Fibroblast of lung (primary cell): ENCODE data around the gene COL6A2. TPM values are rescaled to one million over a fixed set of nuclear protein-coding genes. Genes with fewer than 3 reads are reported as not detected.
A peak's percentile ranks its signal among the peaks of the same experiment; 100 is the strongest.
"Not testable (repeated sequence)": the region's sequence is repeated elsewhere in the genome, so short reads cannot be mapped to it uniquely, and the experiment has no call there.

Source experiments
- DNase-seq, 2 donors: peaks; one replicate each; pipeline versions ENCODE4 v3.0.0 to v3.0.0-alpha.2; 2010; ENCODE audit warnings: low read depth in 2 of 2
- H2AFZ ChIP-seq: 2 replicates; pipeline ENCODE4 v1.5.1; 2012; ENCODE audit warnings: low read length, control low read depth, inconsistent platforms
- H3K27ac ChIP-seq: 2 replicates; pipeline ENCODE4 v1.5.1; 2011; ENCODE audit warnings: low read length, control low read depth; ENCODE audit not compliant: insufficient read depth
- H3K27me3 ChIP-seq: 2 replicates; pipeline ENCODE4 v1.5.1; 2011; ENCODE audit warnings: mild to moderate bottlenecking, low read length; ENCODE audit not compliant: control insufficient read depth, insufficient read depth
- H3K36me3 ChIP-seq: 2 replicates; pipeline ENCODE4 v1.5.1; 2011; ENCODE audit warnings: low read length; ENCODE audit not compliant: control insufficient read depth, insufficient read depth
- H3K4me1 ChIP-seq: 2 replicates; pipeline ENCODE4 v1.5.1; 2011; ENCODE audit warnings: low read length; ENCODE audit not compliant: control insufficient read depth, insufficient read depth; ENCODE audit errors: extremely low read depth
- H3K4me2 ChIP-seq: 2 replicates; pipeline ENCODE4 v1.5.1; 2011; ENCODE audit warnings: low read length, control low read depth; ENCODE audit not compliant: insufficient read depth; ENCODE audit errors: extremely low read depth
- H3K4me3 ChIP-seq, 4 experiments: fragments of 200-600 bp in 1 of 4; sonication (generic) in 1 of 4; replicated peaks in 1 of 4; 2 replicates each; pipeline ENCODE4 v1.5.1; 2011 to 2016; ENCODE audit warnings: low read length in 4 of 4, low read depth in 3 of 4, mild to moderate bottlenecking in 3 of 4, control low read depth in 2 of 4, inconsistent platforms in 1 of 4, mixed read lengths in 1 of 4; ENCODE audit not compliant: insufficient read depth in 1 of 4; ENCODE audit errors: control extremely low read depth in 1 of 4
- H3K79me2 ChIP-seq: 2 replicates; pipeline ENCODE4 v1.5.1; 2012; ENCODE audit warnings: mild to moderate bottlenecking, low read length, inconsistent platforms; ENCODE audit not compliant: control insufficient read depth, insufficient read depth
- H3K9ac ChIP-seq: 2 replicates; pipeline ENCODE4 v1.5.1; 2011; ENCODE audit warnings: mild to moderate bottlenecking, low read length, control low read depth; ENCODE audit not compliant: insufficient read depth
- H3K9me3 ChIP-seq: 2 replicates; pipeline ENCODE4 v1.5.1; 2012; ENCODE audit warnings: low read depth, low read length; ENCODE audit not compliant: control insufficient read depth, insufficient read depth
- H4K20me1 ChIP-seq: 2 replicates; pipeline ENCODE4 v1.5.1; 2011; ENCODE audit warnings: low read length; ENCODE audit not compliant: control insufficient read depth, insufficient read depth; ENCODE audit errors: extremely low read depth
- EZH2 ChIP-seq: IDR thresholded peaks from 2 replicates; pipeline ENCODE4 v1.5.1; 2012; ENCODE audit warnings: low read length, control low read depth, mild to moderate bottlenecking; ENCODE audit errors: missing control alignments
- polyA plus RNA-seq, 2 donors: library from polyadenylated mRNA; depleted of rRNA in 1 of 2; stranded (reverse) in 1 of 2; unstranded in 1 of 2; fragments of >200 nt; gene quantifications; 2 replicates each; pipeline ENCODE4 v1.2.1, GENCODE V29; 2011 to 2012; ENCODE audit warnings: missing spikeins in 1 of 2
- total RNA-seq: library from RNA; depleted of rRNA; stranded (reverse); fragments of >200 nt; gene quantifications from 2 replicates; pipeline ENCODE4 v1.2.1, GENCODE V29; 2014
- TF ChIP-seq, protein P1 (sequence below), 2 donors: IDR thresholded peaks in 1 of 2; conservative IDR thresholded peaks in 1 of 2; 1 replicate in 1 of 2; 2 replicates in 1 of 2; pipeline ENCODE4 v1.5.1; 2011 to 2012; ENCODE audit warnings: low read length in 2 of 2, control low read depth in 1 of 2, inconsistent platforms in 1 of 2, low read depth in 1 of 2, mild to moderate bottlenecking in 1 of 2

The COL6A2 gene
- total and polyA plus RNA-seq, 2 donors (not counting 1 experiment from before 2014, with no cell fraction given), result 702 to 782 TPM

DNA sequence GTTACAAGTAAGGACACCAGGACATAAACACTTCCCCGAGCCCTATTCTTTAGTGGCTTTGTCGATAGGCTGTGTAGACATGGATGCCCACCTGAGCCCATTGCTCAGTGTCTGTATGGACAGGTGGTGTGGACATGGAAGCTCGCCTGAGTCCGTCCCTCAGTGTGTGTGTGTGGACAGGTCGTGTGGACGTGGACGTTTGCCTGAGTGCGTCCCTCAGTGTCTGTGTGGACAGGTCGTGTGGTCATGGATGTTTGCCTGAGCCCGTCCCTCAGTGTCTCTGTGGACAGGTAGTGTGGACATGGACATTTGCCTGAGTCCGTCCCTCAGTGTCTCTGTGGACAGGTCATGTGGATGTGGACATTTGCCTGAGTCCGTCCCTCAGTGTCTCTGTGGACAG, 38.7 kb upstream of the COL6A2 start:
- H3K4me2 ChIP-seq, result no peak overlapping the region
- no peaks in the 10 kb centered on the region for H3K27me3 ChIP-seq
- no peaks in the 10 kb centered on the region for H4K20me1 ChIP-seq
- H3K79me2 ChIP-seq, result no peaks in the 10 kb centered on the region
- peak overlapping the region; percentile 6 for H3K27ac ChIP-seq
- H3K9me3 ChIP-seq, result no peaks in the 10 kb centered on the region
- peaks cover 41% of the 10 kb centered on the region for H3K4me1 ChIP-seq
- DNase-seq, result no peak
- H3K9ac ChIP-seq, result no peak overlapping the region
- H3K36me3 ChIP-seq, result no peaks in the 10 kb centered on the region
- TF ChIP-seq EZH2, result no peak
- TF ChIP-seq, protein P1, sequence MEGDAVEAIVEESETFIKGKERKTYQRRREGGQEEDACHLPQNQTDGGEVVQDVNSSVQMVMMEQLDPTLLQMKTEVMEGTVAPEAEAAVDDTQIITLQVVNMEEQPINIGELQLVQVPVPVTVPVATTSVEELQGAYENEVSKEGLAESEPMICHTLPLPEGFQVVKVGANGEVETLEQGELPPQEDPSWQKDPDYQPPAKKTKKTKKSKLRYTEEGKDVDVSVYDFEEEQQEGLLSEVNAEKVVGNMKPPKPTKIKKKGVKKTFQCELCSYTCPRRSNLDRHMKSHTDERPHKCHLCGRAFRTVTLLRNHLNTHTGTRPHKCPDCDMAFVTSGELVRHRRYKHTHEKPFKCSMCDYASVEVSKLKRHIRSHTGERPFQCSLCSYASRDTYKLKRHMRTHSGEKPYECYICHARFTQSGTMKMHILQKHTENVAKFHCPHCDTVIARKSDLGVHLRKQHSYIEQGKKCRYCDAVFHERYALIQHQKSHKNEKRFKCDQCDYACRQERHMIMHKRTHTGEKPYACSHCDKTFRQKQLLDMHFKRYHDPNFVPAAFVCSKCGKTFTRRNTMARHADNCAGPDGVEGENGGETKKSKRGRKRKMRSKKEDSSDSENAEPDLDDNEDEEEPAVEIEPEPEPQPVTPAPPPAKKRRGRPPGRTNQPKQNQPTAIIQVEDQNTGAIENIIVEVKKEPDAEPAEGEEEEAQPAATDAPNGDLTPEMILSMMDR (conservative IDR thresholded peaks at IDR 0.05 in 1 of 2, IDR thresholded peaks at IDR 0.05 in 1 of 2; ENCODE audit: low read depth in 1 of 2, low read length in 2 of 2), result no peak
- no peak overlapping the region for H2AFZ ChIP-seq
- H3K4me3 ChIP-seq, result no peak overlapping the region

DNA sequence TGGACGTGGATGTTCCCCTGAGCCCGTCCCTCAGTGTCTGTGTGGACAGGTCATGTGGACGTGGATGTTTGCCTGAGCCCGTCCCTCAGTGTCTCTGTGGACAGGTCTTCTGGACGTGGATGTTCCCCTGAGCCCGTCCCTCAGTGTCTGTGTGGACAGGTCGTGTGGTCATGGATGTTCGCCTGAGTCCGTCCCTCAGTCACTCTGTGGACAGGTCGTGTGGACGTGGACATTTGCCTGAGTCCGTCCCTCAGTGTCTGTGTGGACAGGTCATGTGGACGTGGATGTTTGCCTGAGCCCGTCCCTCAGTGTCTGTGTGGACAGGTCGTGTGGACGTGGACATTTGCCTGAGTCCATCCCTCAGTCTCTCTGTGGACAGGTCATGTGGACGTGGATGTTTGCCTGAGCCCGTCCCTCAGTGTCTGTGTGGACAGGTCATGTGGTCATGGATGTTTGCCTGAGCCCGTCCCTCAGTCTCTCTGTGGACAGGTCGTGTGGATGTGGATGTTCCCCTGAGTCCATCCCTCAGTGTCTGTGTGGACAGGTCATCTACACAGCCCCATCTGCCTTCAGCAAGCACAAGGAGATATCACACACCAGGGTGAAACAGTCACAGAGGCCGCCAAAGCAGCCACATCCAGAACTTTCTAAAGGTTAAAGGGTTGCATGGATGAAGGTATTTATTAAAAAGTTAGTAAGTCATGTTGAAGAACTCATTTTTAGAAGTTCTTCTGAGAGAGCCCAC, 38.0 kb upstream of the COL6A2 start:
- H3K36me3 ChIP-seq, DNase-seq, H3K79me2 ChIP-seq, H2AFZ ChIP-seq, H4K20me1 ChIP-seq, H3K9me3 ChIP-seq, H3K4me3 ChIP-seq, H3K27me3 ChIP-seq: not testable (repeated sequence)
- H3K27ac ChIP-seq, result peak overlapping the region; percentile 84
- H3K4me1 ChIP-seq, result peaks cover 39% of the 10 kb centered on the region
- H3K9ac ChIP-seq, result peak overlapping the region; percentile 18
- peak overlapping the region; percentile 0 for H3K4me2 ChIP-seq

DNA sequence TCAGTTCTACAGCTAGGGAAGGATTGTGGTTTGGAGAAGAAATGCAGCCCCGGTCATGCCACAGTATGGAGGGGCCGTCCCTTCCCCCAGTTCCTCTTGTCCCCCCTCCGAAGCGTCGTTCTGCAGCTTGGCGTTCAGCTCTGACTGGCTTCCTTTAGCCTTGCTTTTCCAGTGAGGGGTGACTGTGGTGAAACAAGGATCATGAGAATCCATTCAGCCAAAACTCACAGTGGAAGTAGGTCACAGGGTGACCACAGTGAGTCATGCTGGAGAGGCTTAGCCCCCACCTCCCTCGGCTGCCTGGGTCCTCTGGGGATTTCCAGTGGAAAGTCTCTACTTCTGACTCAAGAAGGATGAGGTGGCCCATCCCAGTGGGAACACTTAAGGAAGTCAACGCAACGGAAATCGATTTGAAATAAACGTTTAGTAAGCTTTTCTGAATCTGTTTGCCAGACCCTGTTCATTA, 37.3 kb upstream of the COL6A2 start:
- DNase-seq, result peak; percentile 99 to 100
- H3K27ac ChIP-seq, result peak overlapping the region; percentile 84
- no peaks in the 10 kb centered on the region for H3K27me3 ChIP-seq
- H3K9me3 ChIP-seq, result no peaks in the 10 kb centered on the region
- H3K4me2 ChIP-seq, result peak overlapping the region; percentile 23
- no peak overlapping the region for H2AFZ ChIP-seq
- no peak overlapping the region for H3K4me3 ChIP-seq
- H3K36me3 ChIP-seq, result no peaks in the 10 kb centered on the region
- H3K4me1 ChIP-seq, result peaks cover 38% of the 10 kb centered on the region
- no peaks in the 10 kb centered on the region for H4K20me1 ChIP-seq
- H3K79me2 ChIP-seq, result no peaks in the 10 kb centered on the region
- TF ChIP-seq, protein P1 (conservative IDR thresholded peaks at IDR 0.05 in 1 of 2, IDR thresholded peaks at IDR 0.05 in 1 of 2; ENCODE audit: low read depth in 1 of 2, low read length in 2 of 2), result no peak
- TF ChIP-seq EZH2, result no peak
- H3K9ac ChIP-seq, result peak overlapping the region; percentile 18
